Measurements from ENCODE around the gene U2AF1L4.
A peak's percentile ranks its signal among the peaks of the same experiment; 100 is the strongest.

The U2AF1L4 gene

GRCh38 chr19:35696835-35697234, 48.4 kb downstream of the U2AF1L4 start:
- no peaks in the 10 kb centered on the region for H3K36me3 ChIP-seq
- no peak overlapping the region for H3K4me3 ChIP-seq
- H3K9me3 ChIP-seq: no peaks in the 10 kb centered on the region
- peaks cover 0 to 5% of the 10 kb centered on the region in 2 donors for H3K27me3 ChIP-seq
- TF ChIP-seq CTCF (IDR thresholded peaks at IDR 0.05): no peak
- H3K4me1 ChIP-seq: peaks cover 0 to 3% (median 1%) of the 10 kb centered on the region in 4 donors
- no peak for DNase-seq
- intact Hi-C loops (cut with DNase I; ENCODE audit: low total_unique reads): no loop called here
- no peak overlapping the region for H3K27ac ChIP-seq

- Histone ChIP-seq H3K36me3 (no peaks in the 10 kb centered on the region), H3K4me3 (no peak overlapping the region), H3K27ac (no peak overlapping the region), H3K27me3 (peaks cover 0 to 5% of the 10 kb centered on the region in 2 donors), H3K9me3 (no peaks in the 10 kb centered on the region), H3K4me1 (no peaks in the 10 kb centered on the region)
- no peak for TF ChIP-seq CTCF (IDR thresholded peaks at IDR 0.05)
- intact Hi-C loops (cut with DNase I; ENCODE audit: low total_unique reads): no loop called here
- no peak for DNase-seq
Observed at GRCh38 chr19:35695895-35696422, 49.3 kb downstream of the U2AF1L4 start.

GRCh38 chr19:35693835-35694599, 51.2 kb downstream of the U2AF1L4 start:
- peak; percentile 95 for TF ChIP-seq CTCF (IDR thresholded peaks at IDR 0.05)
- intact Hi-C loops (cut with DNase I; ENCODE audit: low total_unique reads): loop anchor here (2.0 kb wide), 1 partner anchor 23 kb away; no protein-coding TSS in a partner anchor
- Histone ChIP-seq H3K27me3 (peaks cover 0 to 5% of the 10 kb centered on the region in 2 donors), H3K4me1 (peaks cover 0 to 5% (median 0%) of the 10 kb centered on the region in 4 donors), H3K9me3 (no peaks in the 10 kb centered on the region), H3K36me3 (no peaks in the 10 kb centered on the region), H3K4me3 (no peak overlapping the region), H3K27ac (no peak overlapping the region)
- peak; percentile 86 to 91 for DNase-seq

GRCh38 chr19:35693422-35693821, 51.8 kb downstream of the U2AF1L4 start:
- no peaks in the 10 kb centered on the region for H3K9me3 ChIP-seq
- peaks cover 0 to 5% (median 0%) of the 10 kb centered on the region in 4 donors for H3K4me1 ChIP-seq
- H3K4me3 ChIP-seq: no peak overlapping the region
- DNase-seq: no peak
- no peak for TF ChIP-seq CTCF (IDR thresholded peaks at IDR 0.05)
- intact Hi-C loops (cut with DNase I; ENCODE audit: low total_unique reads): loop anchor here (2.0 kb wide), 1 partner anchor 23 kb away; no protein-coding TSS in a partner anchor
- peaks cover 0 to 2% of the 10 kb centered on the region in 2 donors for H3K27me3 ChIP-seq
- H3K27ac ChIP-seq: no peak overlapping the region
- H3K36me3 ChIP-seq: no peaks in the 10 kb centered on the region

Data from tibial artery (tissue), 4 donors.